Endothelial cell of umbilical vein (primary cell): Measurements from ENCODE around the gene LRIG1. TPM values are rescaled to one million over a fixed set of nuclear protein-coding genes. Genes with fewer than 3 reads are reported as not detected.

Experiments used
- BruUV-seq: library from RNA; stranded (reverse); fragments of 400-500 nt; replicated peaks from 2 replicates; lab custom pipeline; 2021; lab: Mats Ljungman, UMichigan
- CTCF ChIA-PET: fragments of 300-600, 350-600 bp; sonication (Branson Sonifier 250); formaldehyde crosslinking; loops from one replicate; lab custom pipeline; 2021; ENCODE audit warnings: antibody characterized with exemption, inconsistent platforms; lab: Charles Lee
- POLR2A ChIA-PET: fragments of 300-600, 350-600 bp; sonication (Branson Sonifier 250); formaldehyde crosslinking; loops from one replicate; lab custom pipeline; 2021; ENCODE audit warnings: antibody characterized with exemption, inconsistent platforms; lab: Charles Lee
- DNase-seq: peaks from one replicate; pipeline ENCODE4 v3.0.0-alpha.2; 2011; ENCODE audit warnings: low read depth, low spot score
- FAIRE-seq: peaks from 2 replicates; lab custom pipeline; 2011; peaks lifted over from hg19 to GRCh38; lab: Jason Lieb, UNC
- H2AFZ ChIP-seq: 2 replicates; pipeline ENCODE4 v1.6.0; 2012; ENCODE audit warnings: low read depth, low read length, control low read depth, inconsistent platforms
- H3K27ac ChIP-seq: 2 replicates; pipeline ENCODE4 v1.5.1; 2011; ENCODE audit warnings: low read depth, mild to moderate bottlenecking, control low read depth, low read length, moderate library complexity; ENCODE audit not compliant: insufficient read depth
- H3K27me3 ChIP-seq, 2 experiments: 2 replicates each; pipeline versions ENCODE4 v1.6.0 to v1.6.1; 2011; ENCODE audit warnings: low read length in 2 of 2, mixed read lengths in 1 of 2; ENCODE audit not compliant: control insufficient read depth in 2 of 2, insufficient read depth in 2 of 2
- H3K36me3 ChIP-seq, 2 experiments: 2 replicates in 1 of 2; 3 replicates in 1 of 2; pipeline ENCODE4 v1.5.1; 2011; ENCODE audit warnings: low read length in 2 of 2, mild to moderate bottlenecking in 1 of 2, moderate library complexity in 1 of 2; ENCODE audit not compliant: control insufficient read depth in 2 of 2, insufficient read depth in 2 of 2; ENCODE audit errors: extremely low read depth in 1 of 2
- H3K4me1 ChIP-seq: 3 replicates; pipeline ENCODE4 v1.5.1; 2011; ENCODE audit warnings: mild to moderate bottlenecking, low read length; ENCODE audit not compliant: control insufficient read depth, insufficient read depth; ENCODE audit errors: extremely low read depth
- H3K4me2 ChIP-seq: 2 replicates; pipeline ENCODE4 v1.6.1; 2011; ENCODE audit warnings: low read length, control low read depth, mixed read lengths; ENCODE audit not compliant: insufficient read depth
- H3K4me3 ChIP-seq, 3 experiments: fragments of 200-600 bp in 1 of 3; sonication (generic), shearing (Covaris generic) in 1 of 3; replicated peaks in 1 of 3; 2 replicates each; pipeline ENCODE4 v1.5.1; 2011 to 2016; ENCODE audit warnings: control low read depth in 3 of 3, low read length in 3 of 3, mild to moderate bottlenecking in 2 of 3, inconsistent platforms in 1 of 3, low read depth in 1 of 3, moderate library complexity in 1 of 3; ENCODE audit not compliant: insufficient read depth in 1 of 3
- H3K79me2 ChIP-seq: 2 replicates; pipeline ENCODE4 v1.6.0; 2012; ENCODE audit warnings: low read length, inconsistent platforms; ENCODE audit not compliant: control insufficient read depth, insufficient read depth
- H3K9ac ChIP-seq: replicated peaks from 2 replicates; pipeline ENCODE3; 2011; ENCODE audit warnings: low read length, control low read depth; ENCODE audit not compliant: insufficient read depth; ENCODE audit errors: extremely low read depth
- H3K9me1 ChIP-seq: replicated peaks from 3 replicates; pipeline ENCODE4 v1.6.0; 2011; ENCODE audit warnings: mild to moderate bottlenecking, low read length; ENCODE audit not compliant: control insufficient read depth, insufficient read depth; ENCODE audit errors: extremely low read depth
- H3K9me3 ChIP-seq: replicated peaks from 2 replicates; pipeline ENCODE4 v1.5.1; 2012; ENCODE audit warnings: low read length, inconsistent platforms; ENCODE audit not compliant: control insufficient read depth, insufficient read depth
- H4K20me1 ChIP-seq: replicated peaks from 2 replicates; pipeline ENCODE3; 2011; ENCODE audit warnings: mild to moderate bottlenecking, low read length; ENCODE audit not compliant: control insufficient read depth, insufficient read depth; ENCODE audit errors: extremely low read depth
- FOS ChIP-seq: IDR thresholded peaks from 2 replicates; pipeline ENCODE4 v1.6.1; 2011; ENCODE audit warnings: mild to moderate bottlenecking, low read length, moderate library complexity, borderline replicate concordance; ENCODE audit not compliant: insufficient read depth
- GATA2 ChIP-seq: IDR thresholded peaks from 2 replicates; pipeline ENCODE4 v1.7.0; 2011; ENCODE audit warnings: low read depth, mild to moderate bottlenecking, moderate library complexity, mixed read lengths, low read length; ENCODE audit not compliant: insufficient read length, insufficient read depth
- JUN ChIP-seq: IDR thresholded peaks from 2 replicates; pipeline ENCODE4 v1.6.1; 2011; ENCODE audit warnings: borderline replicate concordance, low read depth; ENCODE audit not compliant: insufficient read length, insufficient read depth
- MYC ChIP-seq: IDR thresholded peaks from one replicate; pipeline ENCODE4 v1.6.1; 2011; ENCODE audit warnings: mild to moderate bottlenecking, low read depth, low read length
- POLR2A ChIP-seq: IDR thresholded peaks from 2 replicates; pipeline ENCODE4 v1.6.1; 2012; ENCODE audit warnings: low read depth, mild to moderate bottlenecking, control low read depth, low read length
- dilution Hi-C: fragments of 300-500 bp; cut with MboI; formaldehyde crosslinking; loops from one replicate; pipeline ENCODE4 v1.15.0; 2019; ENCODE audit warnings: low sequenced_read_pairs; ENCODE audit not compliant: extremely low pct_ligation_motif_present
- intact Hi-C: fragments of 100-400 bp; cut with micrococcal nuclease; formaldehyde crosslinking; loops from one replicate; pipeline ENCODE4 v1.10.0; 2022
- polyA plus RNA-seq, 4 experiments: library from polyadenylated mRNA; depleted of rRNA in 3 of 4; stranded (reverse) in 3 of 4; unstranded in 1 of 4; fragments of >200 nt; gene quantifications; 2 replicates each; pipeline versions ENCODE4 v1.2.1 to v1.2.3, GENCODE V29; 2011 to 2012; ENCODE audit warnings: missing spikeins in 1 of 4
- total RNA-seq: library from RNA; stranded (reverse); gene quantifications from 2 replicates; pipeline ENCODE4 v1.2.3, GENCODE V29; 2021

Gene LRIG1
- total and polyA plus RNA-seq, 2 donors (not counting 3 experiments of a cell fraction or from before 2014, with no cell fraction given), result 50.3 to 52.2 TPM

DNA sequence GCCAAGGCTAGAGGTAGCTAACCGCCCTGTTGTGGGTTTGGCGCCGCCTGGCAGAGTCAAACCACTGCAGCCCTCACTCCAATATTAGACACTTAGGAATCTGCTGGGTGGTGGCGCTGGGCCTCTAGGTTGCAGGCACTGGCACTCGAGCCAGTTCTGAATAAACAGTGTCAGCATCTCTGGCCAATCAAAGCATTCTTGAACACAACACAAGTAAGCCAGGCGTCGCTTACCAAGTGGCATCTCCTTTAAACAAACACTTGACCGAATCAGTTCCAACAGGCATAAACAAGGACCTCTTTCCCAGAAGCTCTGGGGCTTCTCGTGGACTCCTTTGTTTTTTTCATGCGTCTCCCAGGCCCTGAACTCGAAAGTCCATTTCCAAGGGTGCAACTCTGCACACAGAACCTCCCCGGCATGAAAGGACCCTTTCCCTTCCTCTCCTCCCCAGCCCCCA is 82.3 kb downstream of the LRIG1 start:
- Histone ChIP-seq H3K27ac (no peak overlapping the region), H3K9me3 (peaks cover 2% of the 10 kb centered on the region), H3K4me2 (no peak overlapping the region), H3K36me3 (peaks cover 0 to 15% of the 10 kb centered on the region in 2 experiments), H3K27me3 (no peaks in the 10 kb centered on the region), H2AFZ (no peak overlapping the region), H3K9me1 (no peaks in the 10 kb centered on the region), H3K4me3 (no peak overlapping the region), H3K9ac (no peak overlapping the region), H3K79me2 (peaks cover 9% of the 10 kb centered on the region), H3K4me1 (no peaks in the 10 kb centered on the region), H4K20me1 (no peaks in the 10 kb centered on the region)
- DNase-seq (peak; percentile 55), FAIRE-seq (no peak)
- intact Hi-C loops, result no loop called here
- BruUV-seq, result no TSS peak
- ChIA-PET POLR2A (no interaction called here), CTCF (interaction anchor here (1.2 to 1.4 kb wide), 2 partner anchors 60 to 399 kb away, joined by 3 read pairs; no protein-coding TSS in a partner anchor)
- dilution Hi-C loops, result no loop called here
- TF ChIP-seq JUN (no peak), POLR2A (no peak), GATA2 (no peak)

GRCh38 chr3:66416556-66417304 is 84.1 kb downstream of the LRIG1 start:
- POLR2A ChIA-PET, result no interaction called here
- DNase-seq (no peak), FAIRE-seq (peak; percentile 56)
- H3K36me3 ChIP-seq, result peaks cover 0 to 30% of the 10 kb centered on the region in 2 experiments
- dilution Hi-C loops (no loop called here), intact Hi-C loops (no loop called here)
- H4K20me1 ChIP-seq, result no peaks in the 10 kb centered on the region
- no peak for TF ChIP-seq GATA2
- no peak for TF ChIP-seq MYC
- no peak for TF ChIP-seq FOS
- H3K9ac ChIP-seq, result no peak overlapping the region
- CTCF ChIA-PET, result interaction anchor here (1.0 to 1.8 kb wide), 3 partner anchors 11 to 62 kb away, joined by 3 to 4 read pairs (median 3); no protein-coding TSS in a partner anchor
- H3K4me3 ChIP-seq, result no peak overlapping the region
- H3K27me3 ChIP-seq, result no peaks in the 10 kb centered on the region
- no peak overlapping the region for H2AFZ ChIP-seq
- BruUV-seq, result no TSS peak
- peaks cover 9% of the 10 kb centered on the region for H3K79me2 ChIP-seq
- H3K9me1 ChIP-seq, result no peaks in the 10 kb centered on the region
- no peak overlapping the region for H3K27ac ChIP-seq
- H3K9me3 ChIP-seq, result peaks cover under 1% of the 10 kb centered on the region
- H3K4me2 ChIP-seq, result no peak overlapping the region
- H3K4me1 ChIP-seq, result no peaks in the 10 kb centered on the region
